HEK293T (cell line): ENCODE results near the gene C5orf58.
A peak's percentile ranks its signal among the peaks of the same experiment; 100 is the strongest.

Experiments
- CTCF ChIA-PET: fragments of 350-600 bp; formaldehyde crosslinking; extraction: SDS; loops from one replicate; lab custom pipeline; 2021; ENCODE audit warnings: antibody characterized with exemption, inconsistent platforms; lab: Yijun Ruan, JAX
- POLR2A ChIA-PET: fragments of 350-600 bp; formaldehyde crosslinking; extraction: SDS; loops from one replicate; lab custom pipeline; 2020; ENCODE audit warnings: antibody characterized with exemption, inconsistent platforms; lab: Yijun Ruan, JAX
- DNase-seq: peaks from one replicate; pipeline ENCODE4 v3.0.0; 2012; ENCODE audit warnings: mixed read lengths; ENCODE audit errors: extremely low spot score
- ARNT ChIP-seq: fragments of 450-650 bp; IDR thresholded peaks from 2 replicates; pipeline ENCODE4 v1.6.1; 2017; ENCODE audit warnings: mild to moderate bottlenecking
- BHLHE40 ChIP-seq: fragments of 450-650 bp; IDR thresholded peaks from 2 replicates; pipeline ENCODE4 v1.6.1; 2016; ENCODE audit warnings: mild to moderate bottlenecking, moderate library complexity, borderline replicate concordance
- CTBP1 ChIP-seq: fragments of 450-650 bp; IDR thresholded peaks from 2 replicates; pipeline ENCODE4 v1.6.1; 2016; ENCODE audit warnings: borderline replicate concordance
- ELF4 ChIP-seq: fragments of 450-650 bp; IDR thresholded peaks from 2 replicates; pipeline ENCODE4 v1.6.1; 2017; ENCODE audit warnings: antibody characterized with exemption
- FOXA1 ChIP-seq: fragments of 450-650 bp; IDR thresholded peaks from 2 replicates; pipeline ENCODE4 v1.6.1; 2016; ENCODE audit warnings: mild to moderate bottlenecking
- FOXK2 ChIP-seq: fragments of 450-650 bp; IDR thresholded peaks from 2 replicates; pipeline ENCODE4 v1.6.1; 2016; ENCODE audit warnings: mild to moderate bottlenecking
- FOXM1 ChIP-seq: fragments of 450-650 bp; IDR thresholded peaks from 2 replicates; pipeline ENCODE4 v1.6.1; 2017; ENCODE audit warnings: mild to moderate bottlenecking, borderline replicate concordance
- HDGF ChIP-seq: fragments of 450-650 bp; IDR thresholded peaks from 2 replicates; pipeline ENCODE4 v1.6.1; 2017; ENCODE audit warnings: antibody characterized with exemption, borderline replicate concordance
- L3MBTL2 ChIP-seq: fragments of 450-650 bp; conservative IDR thresholded peaks from 2 replicates; pipeline ENCODE4 v1.6.1; 2016; ENCODE audit warnings: mild to moderate bottlenecking
- LEF1 ChIP-seq: fragments of 450-650 bp; IDR thresholded peaks from 2 replicates; pipeline ENCODE4 v1.6.1; 2017; ENCODE audit warnings: mild to moderate bottlenecking, borderline replicate concordance
- NFRKB ChIP-seq: fragments of 450-650 bp; IDR thresholded peaks from 2 replicates; pipeline ENCODE4 v1.6.1; 2016; ENCODE audit warnings: mild to moderate bottlenecking, moderate library complexity
- SP1 ChIP-seq: fragments of 450-650 bp; IDR thresholded peaks from 2 replicates; pipeline ENCODE4 v1.6.1; 2017
- SUZ12 ChIP-seq: fragments of 450-650 bp; IDR thresholded peaks from 2 replicates; pipeline ENCODE4 v1.6.1; 2016; ENCODE audit warnings: mild to moderate bottlenecking
- TARDBP ChIP-seq: fragments of 450-650 bp; IDR thresholded peaks from 2 replicates; pipeline ENCODE4 v1.6.1; 2016
- ZNF384 ChIP-seq: fragments of 450-650 bp; IDR thresholded peaks from 2 replicates; pipeline ENCODE4 v1.6.1; 2016
- TF ChIP-seq, protein P1 (sequence below): fragments of 450-650 bp; IDR thresholded peaks from 2 replicates; pipeline ENCODE4 v1.6.1; 2016

C5orf58 gene

DNA sequence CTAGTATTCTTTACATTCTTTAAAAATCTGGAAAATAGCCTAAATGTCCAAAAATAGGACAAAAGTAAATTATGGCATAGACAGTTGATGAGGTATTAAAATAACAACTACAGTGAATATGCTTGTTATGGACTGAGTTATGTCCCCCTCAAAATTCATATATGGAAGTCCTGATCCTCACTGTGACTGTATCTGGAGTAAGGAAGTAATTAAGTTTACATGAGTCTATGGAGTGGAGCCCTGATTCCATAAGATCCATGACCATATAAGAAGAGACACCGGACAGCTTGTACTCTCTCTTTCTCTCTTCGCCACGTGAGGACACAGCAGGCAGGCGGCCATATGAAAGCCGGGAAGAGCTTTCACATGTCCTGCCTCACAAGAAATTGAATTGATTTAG is 28.6 kb upstream of the C5orf58 start:
- ChIA-PET POLR2A (no interaction called here), CTCF (no interaction called here)
- DNase-seq, result no peak
- TF ChIP-seq L3MBTL2, result no peak
- TF ChIP-seq, protein P1, sequence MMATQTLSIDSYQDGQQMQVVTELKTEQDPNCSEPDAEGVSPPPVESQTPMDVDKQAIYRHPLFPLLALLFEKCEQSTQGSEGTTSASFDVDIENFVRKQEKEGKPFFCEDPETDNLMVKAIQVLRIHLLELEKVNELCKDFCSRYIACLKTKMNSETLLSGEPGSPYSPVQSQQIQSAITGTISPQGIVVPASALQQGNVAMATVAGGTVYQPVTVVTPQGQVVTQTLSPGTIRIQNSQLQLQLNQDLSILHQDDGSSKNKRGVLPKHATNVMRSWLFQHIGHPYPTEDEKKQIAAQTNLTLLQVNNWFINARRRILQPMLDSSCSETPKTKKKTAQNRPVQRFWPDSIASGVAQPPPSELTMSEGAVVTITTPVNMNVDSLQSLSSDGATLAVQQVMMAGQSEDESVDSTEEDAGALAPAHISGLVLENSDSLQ, result no peak
- no peak for TF ChIP-seq CTBP1
- no peak for TF ChIP-seq FOXK2
- TF ChIP-seq SP1, result no peak
- TF ChIP-seq ELF4, result no peak
- TF ChIP-seq FOXA1, result no peak
- no peak for TF ChIP-seq TARDBP
- no peak for TF ChIP-seq LEF1
- TF ChIP-seq SUZ12, result no peak
- no peak for TF ChIP-seq NFRKB
- TF ChIP-seq ZNF384, result no peak
- no peak for TF ChIP-seq FOXM1
- TF ChIP-seq ARNT, result no peak

DNA sequence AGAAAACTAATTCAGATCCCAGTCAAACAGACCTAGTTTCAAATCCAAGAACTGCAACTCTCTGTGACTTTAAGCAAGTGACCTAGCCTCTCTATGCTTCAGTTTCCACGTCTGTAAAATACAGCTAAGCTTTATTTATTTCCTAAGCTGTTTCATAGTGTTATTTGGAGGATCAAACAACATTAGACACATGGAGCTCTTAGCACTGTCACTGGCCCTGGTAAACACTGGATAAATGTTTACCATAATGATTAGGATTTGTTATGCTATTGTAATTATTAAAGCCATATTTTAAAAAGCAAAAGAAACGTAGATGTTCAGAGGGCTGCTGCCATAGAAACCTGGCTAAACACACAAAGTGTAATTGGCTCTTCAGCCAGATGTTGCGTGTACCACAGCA is 26.6 kb upstream of the C5orf58 start:
- ChIA-PET CTCF (interaction anchor here (1.2 to 1.4 kb wide), 2 partner anchors 10 to 22 kb away, joined by 4 read pairs; no protein-coding TSS in a partner anchor), POLR2A (interaction anchor here (0.7 to 1.1 kb wide), 2 partner anchors 11 to 12 kb away, joined by 3 to 4 read pairs; no protein-coding TSS in a partner anchor)
- no peak for DNase-seq
- TF ChIP-seq SP1, result no peak
- TF ChIP-seq ELF4, result no peak
- no peak for TF ChIP-seq ZNF384
- no peak for TF ChIP-seq LEF1
- TF ChIP-seq NFRKB, result no peak
- no peak for TF ChIP-seq FOXM1
- TF ChIP-seq TARDBP, result no peak
- TF ChIP-seq SUZ12, result no peak
- no peak for TF ChIP-seq BHLHE40
- TF ChIP-seq FOXA1, result no peak
- TF ChIP-seq, protein P1, result no peak
- TF ChIP-seq CTBP1, result no peak
- TF ChIP-seq L3MBTL2, result no peak
- TF ChIP-seq HDGF, result no peak
- TF ChIP-seq FOXK2, result no peak
- no peak for TF ChIP-seq ARNT

DNA sequence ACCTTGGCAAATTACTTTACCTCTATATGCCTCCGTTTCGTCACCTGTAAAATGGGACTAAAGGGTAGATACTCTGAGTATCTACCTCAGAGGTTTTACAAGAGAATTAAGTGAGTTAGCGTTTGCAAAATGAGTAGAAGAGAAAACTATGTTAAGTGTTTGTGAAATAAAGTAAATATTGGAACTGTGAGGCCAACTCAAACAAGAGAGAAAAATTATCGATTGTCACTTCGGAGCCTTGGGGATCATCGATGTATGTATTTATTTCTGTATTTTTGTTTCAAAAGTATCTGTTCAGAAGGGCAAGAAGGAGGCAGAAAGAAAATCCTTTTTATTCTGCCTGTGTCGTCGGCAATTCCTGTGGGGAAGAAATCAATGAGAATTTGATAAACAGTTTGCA is 25.8 kb upstream of the C5orf58 start:
- no peak for TF ChIP-seq ARNT
- no peak for TF ChIP-seq SUZ12
- no peak for TF ChIP-seq FOXK2
- TF ChIP-seq LEF1, result no peak
- POLR2A ChIA-PET, result no interaction called here
- CTCF ChIA-PET, result interaction anchor here (0.6 kb wide), 1 partner anchor 18 kb away, joined by 4 read pairs; no protein-coding TSS in a partner anchor
- no peak for DNase-seq

DNA sequence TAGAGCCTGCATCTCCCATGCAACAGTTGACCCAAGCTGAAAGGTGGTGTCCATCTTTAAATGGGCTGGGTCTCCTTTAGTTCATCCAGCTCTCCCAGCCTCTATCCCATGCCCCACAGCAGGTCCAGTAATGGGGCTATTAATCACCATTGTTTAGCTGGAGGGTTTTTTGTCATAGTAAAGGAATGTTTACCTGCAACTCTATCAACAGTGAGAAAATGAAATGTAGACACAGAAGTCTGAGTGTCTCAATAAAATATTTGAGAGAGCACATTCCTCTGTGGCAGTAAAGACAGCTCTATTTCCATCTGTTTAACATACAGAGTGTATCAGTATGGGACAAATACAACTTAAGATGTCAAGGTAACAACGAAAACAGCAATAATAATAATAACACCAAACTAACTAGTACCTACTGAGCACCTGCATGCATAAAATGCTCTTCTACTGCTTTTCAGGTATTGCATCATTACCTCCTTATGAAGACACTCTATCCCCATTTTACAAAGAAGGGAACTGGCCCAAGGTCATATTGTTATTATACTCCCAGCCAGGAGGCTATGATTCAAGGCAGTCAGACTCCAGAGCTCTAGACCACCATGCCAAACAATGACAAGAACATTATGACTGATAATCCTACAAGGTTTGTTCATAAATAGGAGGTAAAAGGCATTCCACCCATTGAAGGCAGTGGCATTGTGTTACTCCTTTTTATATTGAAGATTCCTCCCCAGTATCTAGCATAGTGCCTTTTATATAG is 21.0 kb upstream of the C5orf58 start:
- TF ChIP-seq NFRKB (no peak), LEF1 (no peak), SP1 (no peak), ELF4 (no peak), FOXA1 (no peak), SUZ12 (no peak), ZNF384 (no peak), FOXM1 (no peak), L3MBTL2 (no peak), CTBP1 (no peak), BHLHE40 (no peak), HDGF (no peak), ARNT (no peak)
- TF ChIP-seq, protein P1, result no peak
- CTCF ChIA-PET, result no interaction called here
- POLR2A ChIA-PET, result no interaction called here
- no peak for DNase-seq

DNA sequence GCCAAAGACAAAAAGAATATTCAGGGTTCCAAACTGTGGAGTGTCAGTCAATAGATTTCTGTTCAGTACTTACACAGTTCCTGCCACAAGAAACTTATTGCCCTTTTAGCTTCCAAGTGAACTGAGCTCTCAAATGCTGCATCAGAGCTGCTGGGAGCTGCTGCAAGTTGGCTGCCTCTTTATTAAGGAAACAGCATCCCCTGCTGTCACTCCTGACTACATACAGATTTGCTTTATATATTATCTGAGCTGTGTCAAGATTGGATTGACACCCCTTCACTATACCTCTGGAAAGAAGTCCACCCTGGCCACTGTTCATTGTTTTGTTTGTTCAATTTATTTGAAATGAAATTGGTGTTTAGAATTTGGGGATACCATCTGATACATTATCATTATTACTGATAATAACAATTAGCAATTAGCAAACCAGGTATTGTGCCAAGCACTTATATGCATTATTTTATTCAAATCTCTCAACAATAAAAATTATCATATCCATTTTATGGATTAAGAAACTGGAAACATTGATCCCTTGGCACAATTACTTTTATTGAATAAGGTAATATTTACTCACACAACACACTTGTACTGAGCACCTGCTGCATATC is 16.4 kb upstream of the C5orf58 start:
- ChIA-PET CTCF (interaction anchor here (0.6 to 2.2 kb wide), 8 partner anchors 10 to 636 kb away, joined by 3 to 16 read pairs (median 4); no protein-coding TSS in a partner anchor), POLR2A (no interaction called here)
- no peak for TF ChIP-seq TARDBP
- TF ChIP-seq ZNF384, result no peak
- TF ChIP-seq, protein P1, result peak; percentile 64
- TF ChIP-seq FOXA1, result no peak
- TF ChIP-seq ARNT, result no peak
- no peak for TF ChIP-seq FOXK2
- no peak for TF ChIP-seq L3MBTL2
- no peak for TF ChIP-seq CTBP1
- peak; percentile 68 for DNase-seq
